HG03342 (cell line): ENCODE results near the gene U2AF2.

Source experiments
- ATAC-seq: cut with Tn5 transposase; IDR thresholded peaks from one replicate; pipeline ENCODE4 v1.9.1; 2021; ENCODE audit warnings: mild to moderate bottlenecking, moderate library complexity; ENCODE audit not compliant: unreplicated experiment

U2AF2 gene

GRCh38 chr19:55621205-55621672 lies 33.6 kb upstream of the U2AF2 start:
- no peak for ATAC-seq

GRCh38 chr19:55621673-55622231 lies 33.1 kb upstream of the U2AF2 start:
- no peak for ATAC-seq

- no peak for ATAC-seq
These were observed 32.4 kb upstream of the U2AF2 start for GRCh38 chr19:55622242-55622969.

- ATAC-seq, result no peak
These were observed 31.7 kb upstream of the U2AF2 start for GRCh38 chr19:55623130-55623529.

- no peak for ATAC-seq
These were observed 31.3 kb upstream of the U2AF2 start for GRCh38 chr19:55623561-55623960.

- peak; percentile 45 for ATAC-seq
These were observed 30.5 kb upstream of the U2AF2 start, which contains the start of gene ZNF784 for GRCh38 chr19:55624109-55625003. Gene ZNF784, minus strand, starts transcription at chr19:55624566. Its CDS starts 5 bp downstream, at chr19:55624561.

- no peak for ATAC-seq
These were observed 29.9 kb upstream of the U2AF2 start for GRCh38 chr19:55625004-55625326.

GRCh38 chr19:55626350-55626749 lies 28.5 kb upstream of the U2AF2 start:
- no peak for ATAC-seq

- no peak for ATAC-seq
These were observed 22.4 kb upstream of the U2AF2 start for GRCh38 chr19:55632463-55632834.

- no peak for ATAC-seq
These were observed 21.0 kb upstream of the U2AF2 start for GRCh38 chr19:55633861-55634260.

GRCh38 chr19:55635334-55635717 lies 19.5 kb upstream of the U2AF2 start:
- no peak for ATAC-seq

- no peak for ATAC-seq
These were observed 18.9 kb upstream of the U2AF2 start for GRCh38 chr19:55635856-55636440.

GRCh38 chr19:55636723-55637122 lies 18.1 kb upstream of the U2AF2 start:
- ATAC-seq, result no peak

- no peak for ATAC-seq
These were observed 17.3 kb upstream of the U2AF2 start for GRCh38 chr19:55637534-55637933.

- no peak for ATAC-seq
These were observed 15.9 kb upstream of the U2AF2 start for GRCh38 chr19:55638864-55639359.

- ATAC-seq, result no peak
These were observed 14.7 kb upstream of the U2AF2 start for GRCh38 chr19:55640043-55640576.

- no peak for ATAC-seq
These were observed 14.0 kb upstream of the U2AF2 start, which contains the start of gene ZNF580 for GRCh38 chr19:55640577-55641425. Gene ZNF580, plus strand, starts transcription at chr19:55641002. Its CDS starts 1,507 bp downstream, at chr19:55642509.

- no peak for ATAC-seq
These were observed 13.2 kb upstream of the U2AF2 start for GRCh38 chr19:55641426-55642152.
